Fibroblast of peridontal ligament (primary cell): ENCODE measurements around the gene CRTAC1.

Source experiments
- DNase-seq: peaks from one replicate; pipeline ENCODE4 v3.0.0-alpha.2; 2010; ENCODE audit errors: extremely low read depth

Gene CRTAC1

DNA sequence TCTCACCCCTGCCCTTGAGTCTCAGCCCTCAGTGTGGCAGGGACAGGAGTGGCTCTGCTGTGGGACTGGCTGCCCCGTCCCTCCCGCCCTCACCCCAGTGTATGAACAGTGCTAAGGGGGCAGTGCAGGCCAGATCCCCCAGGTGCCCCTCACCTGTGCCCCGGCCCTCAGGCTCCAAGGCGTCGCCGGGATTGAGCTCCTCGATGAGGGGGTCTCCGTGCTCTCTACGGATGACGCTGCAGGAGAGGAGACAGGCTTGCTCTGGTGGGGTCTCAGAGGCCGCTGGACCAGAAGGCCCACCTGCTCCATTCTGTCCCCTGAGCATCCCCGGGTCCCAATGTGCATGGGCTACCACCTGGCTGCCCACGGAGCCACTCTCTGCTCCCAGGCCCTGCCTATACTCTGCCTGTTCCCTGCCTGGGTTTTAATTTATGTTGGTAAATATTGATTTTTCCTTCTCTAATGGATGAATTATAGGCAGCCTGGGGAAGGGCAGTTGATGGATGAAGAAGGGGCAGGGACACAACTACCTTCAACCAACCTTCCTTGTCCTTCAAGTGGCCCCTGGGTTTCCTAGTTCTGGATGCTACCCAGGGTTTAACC is 133.6 kb downstream of the CRTAC1 start:
- no peak for DNase-seq

- no peak for DNase-seq
Measured at GRCh38 chr10:97895915-97896314, 134.5 kb downstream of the CRTAC1 start.

DNA sequence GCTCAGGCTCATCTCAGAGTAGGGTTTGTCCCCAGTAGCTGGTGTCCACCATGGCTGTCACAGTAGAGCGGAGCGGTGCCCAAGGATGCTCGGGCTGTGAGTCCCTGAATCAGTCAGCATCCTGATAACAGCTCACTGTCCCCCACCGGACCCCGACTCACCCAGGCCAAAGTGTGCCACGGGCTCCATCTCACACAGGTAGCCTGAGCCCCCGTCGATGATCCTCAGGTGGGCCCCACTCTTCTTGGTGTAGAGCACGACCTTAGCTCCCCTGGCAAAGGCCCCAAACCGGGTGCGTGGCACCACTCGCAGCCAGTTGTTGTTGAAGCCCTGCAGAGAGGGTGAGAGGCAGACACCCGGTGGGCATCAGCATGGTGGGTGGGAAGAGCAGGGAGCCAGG is 135.3 kb downstream of the CRTAC1 start:
- no peak for DNase-seq

DNA sequence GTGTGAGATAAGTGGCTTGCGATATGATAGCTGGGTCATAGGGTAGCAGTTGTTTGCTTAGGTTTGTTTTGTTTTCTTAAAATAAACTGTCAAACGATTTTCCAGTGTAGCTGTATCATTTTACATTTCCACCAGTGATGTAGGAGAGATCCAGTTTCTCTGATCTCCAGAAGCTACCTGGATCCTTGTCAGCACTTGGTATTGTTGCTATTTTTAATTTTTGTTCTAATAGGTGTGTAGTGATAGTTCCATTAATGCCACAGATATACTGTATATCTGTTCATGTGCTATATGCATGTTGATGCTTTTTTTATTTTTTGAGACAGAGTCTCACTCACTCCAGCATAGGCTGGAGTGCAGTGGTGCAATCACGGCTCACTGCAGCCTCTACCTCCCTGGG is 136.3 kb downstream of the CRTAC1 start:
- no peak for DNase-seq

DNA sequence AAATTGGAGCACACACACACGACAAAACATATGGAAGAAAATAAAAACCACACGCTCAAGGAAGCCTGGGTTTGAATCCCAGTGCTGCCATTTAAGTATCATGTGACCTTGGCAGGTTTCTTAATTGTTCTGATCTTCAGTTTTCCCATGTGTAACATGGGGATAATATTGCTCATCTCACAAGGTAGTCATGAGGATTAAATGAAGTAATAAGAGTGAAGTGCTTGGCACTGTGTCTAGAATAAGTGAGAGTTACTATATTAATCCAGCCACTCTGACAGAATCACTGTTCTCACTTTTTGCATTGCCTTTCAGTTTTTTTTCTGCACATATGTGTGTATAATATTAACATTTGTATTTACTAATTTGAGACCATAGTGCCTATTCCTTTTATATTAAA is 137.5 kb downstream of the CRTAC1 start:
- no peak for DNase-seq

- no peak for DNase-seq
Measured at GRCh38 chr10:97892506-97892905, 137.9 kb downstream of the CRTAC1 start.

DNA sequence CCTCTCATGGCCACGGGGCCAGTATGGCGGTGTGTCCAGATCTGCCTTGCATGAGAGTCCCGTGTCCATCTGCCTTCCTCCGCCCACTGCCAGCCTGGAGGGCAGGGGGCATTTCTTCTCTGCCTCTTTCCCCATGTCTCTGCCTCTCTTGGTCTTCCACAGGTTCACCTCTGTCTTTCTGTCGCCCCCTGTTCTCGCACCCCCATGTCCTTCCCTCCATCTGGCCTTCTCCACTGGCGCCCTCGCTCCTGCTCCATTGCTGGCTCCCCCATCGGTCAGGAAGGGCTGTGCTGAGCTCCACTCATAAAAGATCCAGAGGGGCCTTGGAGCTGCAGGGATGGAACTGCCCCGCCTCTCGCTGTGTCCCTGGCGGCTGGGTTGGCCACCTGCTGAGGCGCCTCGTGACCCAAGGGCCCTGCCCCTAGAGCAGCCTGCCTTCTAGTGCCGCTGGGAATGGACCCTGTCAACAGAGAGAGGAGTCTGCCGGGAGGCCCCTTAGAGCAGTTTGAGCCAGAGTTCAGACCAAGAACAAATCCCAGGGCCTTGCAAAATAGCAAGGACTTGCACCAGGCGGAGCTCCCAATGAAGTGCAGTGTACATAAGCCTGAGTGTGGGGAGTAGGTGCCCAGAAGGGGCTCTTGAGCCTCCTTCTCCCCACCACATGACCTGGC is 138.8 kb downstream of the CRTAC1 start:
- DNase-seq = no peak

- DNase-seq = peak; percentile 5
Measured at GRCh38 chr10:97889461-97890265, 140.8 kb downstream of the CRTAC1 start.

DNA sequence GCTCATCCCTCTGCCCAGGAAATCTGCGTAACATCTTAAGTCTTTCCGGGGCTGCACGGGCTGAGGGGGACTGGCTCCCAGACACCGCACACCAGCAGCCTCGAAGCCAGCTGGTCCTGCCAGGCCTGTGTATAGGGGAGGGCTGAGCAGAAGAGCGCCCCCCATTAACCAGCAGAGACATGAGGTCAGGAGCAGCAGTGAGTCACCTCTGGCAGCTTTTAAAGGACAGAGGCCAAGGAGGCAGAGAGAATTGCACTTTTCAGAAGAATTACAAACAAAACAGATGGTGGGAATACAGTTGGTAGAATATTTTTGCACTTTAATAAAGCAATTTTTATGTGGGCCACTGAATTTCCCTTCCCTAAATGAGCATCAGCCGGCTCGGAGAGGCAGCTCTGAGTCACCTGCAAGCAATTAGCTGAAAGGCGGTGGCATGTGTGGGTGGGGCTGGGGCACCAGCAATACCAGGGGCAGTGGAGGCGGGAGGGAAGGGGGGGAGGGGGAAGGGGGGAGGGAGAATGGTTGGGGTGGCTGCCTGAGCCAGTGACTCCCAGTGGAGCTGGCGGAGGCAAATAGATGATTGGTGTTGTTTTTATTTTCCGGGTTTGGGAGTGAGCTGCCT is 141.7 kb downstream of the CRTAC1 start:
- peak; percentile 42 for DNase-seq

GRCh38 chr10:97888134-97888533 is 142.3 kb downstream of the CRTAC1 start:
- no peak for DNase-seq

DNA sequence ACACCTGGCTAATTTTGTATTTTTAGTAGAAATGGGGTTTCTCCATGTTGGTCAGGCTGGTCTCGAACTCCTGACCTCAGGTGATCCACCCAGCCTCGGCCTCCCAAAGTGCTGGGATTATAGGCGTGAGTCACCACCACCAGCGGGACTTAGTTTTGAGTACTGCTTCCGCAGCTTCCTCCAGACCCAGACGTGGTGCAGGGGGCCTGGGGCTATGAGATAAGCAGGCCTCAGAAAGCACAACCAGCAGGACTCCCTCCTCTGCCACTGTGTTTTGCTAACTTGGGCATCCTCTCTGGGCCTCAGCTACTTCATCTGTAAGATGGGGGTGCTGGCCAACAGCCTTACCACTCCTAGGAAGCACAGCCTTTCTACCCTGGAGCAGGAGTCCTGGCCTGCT is 143.0 kb downstream of the CRTAC1 start:
- no peak for DNase-seq

GRCh38 chr10:97886286-97886685 is 144.1 kb downstream of the CRTAC1 start:
- no peak for DNase-seq

DNA sequence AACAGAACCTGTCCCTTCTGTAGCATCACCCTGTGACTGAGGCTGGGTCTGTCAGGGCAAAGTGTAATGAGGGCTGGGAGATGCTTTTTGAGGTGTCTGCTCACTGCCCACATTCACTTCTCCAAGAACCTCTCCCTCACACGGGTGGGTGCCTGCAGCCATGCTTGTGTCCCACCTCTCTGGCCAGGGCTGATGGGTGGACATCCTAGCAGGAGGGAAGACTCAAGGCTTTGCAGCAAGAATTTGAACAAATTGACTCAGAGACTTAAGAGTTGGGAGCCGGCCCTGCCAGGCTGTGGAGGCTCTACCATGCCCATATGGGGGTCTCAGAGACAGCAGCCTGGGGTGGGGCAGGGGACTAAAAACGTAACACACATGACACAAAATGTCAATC is 147.3 kb downstream of the CRTAC1 start:
- no peak for DNase-seq

DNA sequence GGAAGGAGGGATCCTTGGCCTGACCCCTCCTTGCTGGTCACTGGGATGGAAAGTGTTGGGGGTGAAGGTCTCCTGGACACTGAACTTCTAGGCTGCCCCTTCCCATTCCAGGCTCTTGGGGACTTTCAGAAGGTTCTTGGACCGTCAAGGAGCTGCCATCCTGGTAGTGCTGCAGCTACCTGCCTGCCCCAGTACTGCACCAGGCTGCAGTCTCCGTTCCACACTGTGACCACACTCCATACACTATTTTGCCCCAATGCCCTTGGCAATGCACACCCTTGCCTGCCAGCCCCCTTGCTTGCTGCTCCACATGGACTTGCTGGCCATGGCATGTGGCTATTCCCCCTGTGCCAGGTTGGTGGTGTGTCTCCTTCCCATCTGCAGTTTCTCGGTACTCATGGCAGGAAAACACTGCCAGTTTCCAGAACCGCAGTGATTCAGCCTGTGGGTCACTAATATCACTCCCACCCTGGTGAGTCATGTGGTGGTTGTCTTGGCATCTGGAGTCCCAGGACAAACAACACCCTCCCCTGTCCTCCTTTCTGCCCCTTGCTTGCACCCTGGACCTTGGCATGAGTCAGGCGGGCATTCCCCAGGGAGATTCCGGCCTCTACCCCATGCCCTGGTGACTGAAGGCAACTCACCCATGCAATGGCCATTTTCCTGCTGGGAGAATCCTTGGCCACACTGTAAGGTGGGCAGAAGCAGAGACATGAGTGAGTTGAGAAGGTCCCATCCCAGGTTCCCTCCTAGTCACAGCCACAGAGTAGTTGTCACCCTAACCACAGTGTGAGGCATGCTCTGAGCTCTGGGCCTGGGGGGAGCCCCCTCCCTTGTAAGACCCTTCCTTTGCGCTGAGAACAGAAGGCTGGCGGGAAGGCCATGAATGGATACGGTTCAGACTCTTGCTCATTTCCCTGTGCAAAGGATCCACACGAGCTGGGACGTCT is 148.0 kb downstream of the CRTAC1 start:
- peak; percentile 80 for DNase-seq

- DNase-seq = no peak
Measured at GRCh38 chr10:97880109-97880508, 150.3 kb downstream of the CRTAC1 start.

- no peak for DNase-seq
Measured at GRCh38 chr10:97879241-97879640, 151.2 kb downstream of the CRTAC1 start.

DNA sequence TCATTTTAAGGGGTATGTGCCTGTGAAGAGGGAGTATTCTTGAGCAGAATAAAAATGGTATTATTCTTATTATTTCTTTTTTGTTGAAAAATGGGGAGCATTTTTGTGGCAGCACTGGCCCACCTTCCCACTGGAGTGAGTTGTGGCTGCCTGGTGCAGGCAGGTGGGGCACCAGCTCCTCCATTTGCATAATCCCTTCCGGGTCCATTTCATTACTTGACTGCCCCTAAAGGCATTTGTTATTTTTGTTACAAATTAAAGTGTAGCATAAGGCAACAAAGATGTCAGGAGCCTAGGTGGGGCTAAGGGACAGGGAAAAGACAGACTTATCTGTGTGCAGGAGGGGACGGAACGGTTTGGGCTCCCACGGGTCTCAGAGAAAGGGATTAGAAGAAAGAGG is 154.0 kb downstream of the CRTAC1 start:
- DNase-seq = no peak

- DNase-seq = no peak
Measured at GRCh38 chr10:97875391-97875790, 155.0 kb downstream of the CRTAC1 start.

GRCh38 chr10:97874332-97874731 is 156.1 kb downstream of the CRTAC1 start:
- no peak for DNase-seq

DNA sequence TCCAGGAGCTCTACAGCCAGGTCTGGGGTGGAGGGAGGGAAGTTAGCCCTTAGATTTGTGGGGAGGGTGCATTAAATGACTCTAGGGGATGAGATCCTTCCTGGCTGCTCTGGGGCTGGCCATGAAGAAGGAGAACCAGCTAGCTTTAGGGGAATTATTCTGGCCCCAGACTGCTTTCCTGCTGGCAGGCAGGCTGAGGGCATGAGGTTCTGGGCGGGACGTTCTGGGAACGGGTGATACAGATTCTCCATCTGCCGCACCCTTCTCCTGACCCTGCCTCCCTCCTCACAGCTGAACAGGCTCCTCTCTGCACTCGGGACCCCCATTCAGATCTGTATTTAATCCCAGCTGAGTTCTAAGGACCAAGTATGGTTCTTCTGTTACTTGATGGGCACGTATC is 156.9 kb downstream of the CRTAC1 start:
- DNase-seq = no peak

DNA sequence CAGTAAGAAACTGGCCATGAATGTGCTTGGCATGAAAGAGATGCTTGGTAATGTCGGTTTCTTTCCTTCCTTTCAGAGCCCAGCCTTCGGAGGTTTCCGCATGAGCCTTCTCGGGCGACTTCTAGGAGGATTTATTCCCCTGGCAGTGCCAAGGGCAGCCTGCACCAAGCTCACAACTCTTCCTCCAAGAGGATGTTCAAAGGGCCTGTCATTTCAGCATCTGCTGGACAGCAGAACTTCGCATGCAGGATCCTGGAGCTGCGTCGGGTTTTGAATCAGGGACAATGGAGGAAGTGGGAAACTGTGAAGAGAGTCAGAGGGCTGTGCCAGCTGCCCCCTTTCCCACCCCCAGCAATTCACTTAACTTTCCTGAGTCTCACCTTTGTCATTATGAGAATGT is 159.4 kb downstream of the CRTAC1 start:
- DNase-seq = no peak
